ENCODE results near the gene KIZ. TPM values are rescaled to one million over a fixed set of nuclear protein-coding genes. Genes with fewer than 3 reads are reported as not detected.

The KIZ gene
- total RNA-seq, 1 experiment from 2014 or later = 17.6 TPM

- no TSS peak for BruUV-seq (replicated peaks)
- Histone ChIP-seq H3K79me2 (ENCODE audit: insufficient read depth, low read length) (no peaks in the 10 kb centered on the region), H3K9me3 (ENCODE audit: control insufficient read depth in 1 of 2, insufficient read depth in 1 of 2, low read depth in 1 of 2, low read length in 2 of 2) (no peaks in the 10 kb centered on the region), H2AFZ (ENCODE audit: low read depth, low read length, poor library complexity, severe bottlenecking) (peak overlapping the region; percentile 29), H3K4me2 (ENCODE audit: low read length) (no peak overlapping the region), H3K36me3 (ENCODE audit: control insufficient read depth in 1 of 2, insufficient read depth in 2 of 2, low read length in 2 of 2) (no peaks in the 10 kb centered on the region), H3K27me3 (ENCODE audit: insufficient read depth, low read length) (no peaks in the 10 kb centered on the region), H3K4me1 (ENCODE audit: control insufficient read depth in 1 of 2, insufficient read depth in 2 of 2, low read length in 2 of 2) (peaks cover 8 to 23% of the 10 kb centered on the region in 2 experiments), H3K4me3 (replicated peaks in 1 of 2; ENCODE audit: low read depth in 1 of 2, low read length in 2 of 2) (no peak overlapping the region), H3K27ac (ENCODE audit: low read depth, low read length) (no peak overlapping the region), H3K9ac (ENCODE audit: low read length) (no peak overlapping the region), H4K20me1 (ENCODE audit: insufficient read depth) (no peaks in the 10 kb centered on the region), H3K9me2 (ENCODE audit: insufficient read depth) (no peaks in the 10 kb centered on the region)
- DNase-seq (ENCODE audit: low read depth, low spot score) (no peak), ATAC-seq (no peak)
- ChIA-PET RAD21 (ENCODE audit: low non-redundant PET in 1 of 2, low total read pairs in 2 of 2, uncharacterized antibody in 2 of 2, unreplicated experiment in 2 of 2) (no interaction called here), POLR2A (no interaction called here), CTCF (no interaction called here)
- TF ChIP-seq FOSL1 (IDR thresholded peaks at IDR 0.05; ENCODE audit: low read depth) (no peak), SP1 (IDR thresholded peaks at IDR 0.05; ENCODE audit: low read depth) (no peak), REST (IDR thresholded peaks at IDR 0.05; ENCODE audit: low read depth) (no peak), POLR2AphosphoS5 (IDR thresholded peaks at IDR 0.05; ENCODE audit: low read depth, low read length) (no peak), EGR1 (IDR thresholded peaks at IDR 0.05; ENCODE audit: low read depth) (no peak), SRF (IDR thresholded peaks at IDR 0.05; ENCODE audit: low read depth) (no peak), JUND (IDR thresholded peaks at IDR 0.05) (no peak), POLR2A (IDR thresholded peaks at IDR 0.05; ENCODE audit: borderline replicate concordance, extremely low read depth, insufficient read depth, insufficient read length) (no peak), ELF1 (IDR thresholded peaks at IDR 0.05; ENCODE audit: borderline replicate concordance, low read depth) (no peak), ZBTB33 (IDR thresholded peaks at IDR 0.05; ENCODE audit: extremely low read depth, insufficient replicate concordance, low read length) (no peak), ZFX (IDR thresholded peaks at IDR 0.05) (no peak), RAD21 (IDR thresholded peaks at IDR 0.05; ENCODE audit: low read depth) (no peak), EZH2phosphoT487 (IDR thresholded peaks at IDR 0.05; ENCODE audit: borderline replicate concordance) (no peak), MAX (IDR thresholded peaks at IDR 0.05) (no peak), SIN3A (IDR thresholded peaks at IDR 0.05; ENCODE audit: low read depth) (no peak), YY1 (IDR thresholded peaks at IDR 0.05; ENCODE audit: extremely low read depth, insufficient replicate concordance, low read depth, low read length) (no peak), ATF3 (IDR thresholded peaks at IDR 0.05) (no peak), CEBPB (IDR thresholded peaks at IDR 0.05; ENCODE audit: low read depth) (no peak), EZH2 (IDR thresholded peaks at IDR 0.05) (no peak)
- intact Hi-C loops (cut with micrococcal nuclease) = no loop called here
Measured at GRCh38 chr20:21124190-21124589, 1.7 kb upstream of the KIZ start.
